SK-N-MC (cell line): ENCODE measurements around the gene NAE1.

Source experiments
- EZH2 ChIP-seq: fragments of 200-600 bp; sonication (generic); IDR thresholded peaks from one replicate; pipeline ENCODE4 v1.6.1; 2017; ENCODE audit warnings: antibody characterized with exemption
- POLR2AphosphoS5 ChIP-seq: IDR thresholded peaks from 2 replicates; pipeline ENCODE4 v1.6.1; 2012; ENCODE audit warnings: mild to moderate bottlenecking, low read depth, low read length, borderline replicate concordance

GRCh38 chr16:66776457-66776856, 54.3 kb downstream of the NAE1 start:
- no peak for TF ChIP-seq EZH2
- TF ChIP-seq POLR2AphosphoS5: no peak
